HepG2 (cell line): ENCODE measurements around the gene FHDC1. TPM values are rescaled to one million over a fixed set of nuclear protein-coding genes. Genes with fewer than 3 reads are reported as not detected.

ENCODE experiments used
- HNRNPL ChIP-seq: fragments of 200-400 bp; formaldehyde crosslinking; IDR thresholded peaks from 2 replicates; pipeline ENCODE4 v1.6.1; 2017; ENCODE audit warnings: mild to moderate bottlenecking, low read depth, low read length
- KDM1A ChIP-seq: IDR thresholded peaks from 2 replicates; pipeline ENCODE4 v1.6.1; 2016; ENCODE audit warnings: missing compliant biosample characterization
- KDM5B ChIP-seq: sonication (generic); formaldehyde crosslinking; IDR thresholded peaks from 2 replicates; pipeline ENCODE4 v1.4.0; 2020; ENCODE audit warnings: missing genetic modification reagents, mild to moderate bottlenecking, borderline replicate concordance
- NBN ChIP-seq: fragments of 450-650 bp; conservative IDR thresholded peaks from 2 replicates; pipeline ENCODE4 v1.6.1; 2017
- NRL ChIP-seq: sonication (generic); formaldehyde crosslinking; IDR thresholded peaks from 2 replicates; pipeline ENCODE4 v1.5.0; 2020; ENCODE audit warnings: missing genetic modification reagents, mild to moderate bottlenecking, moderate library complexity, borderline replicate concordance
- PRDM10 ChIP-seq: sonication (generic); formaldehyde crosslinking; IDR thresholded peaks from 2 replicates; pipeline ENCODE4 v1.4.0; 2020; ENCODE audit warnings: low read depth, missing genetic modification reagents
- RBM39 ChIP-seq: fragments of 200-400 bp; formaldehyde crosslinking; IDR thresholded peaks from one replicate; pipeline ENCODE4 v1.6.1; 2018; ENCODE audit warnings: antibody characterized with exemption, mild to moderate bottlenecking, low read depth, low read length; ENCODE audit not compliant: poor library complexity, severe bottlenecking
- SMAD3 ChIP-seq: sonication (generic); formaldehyde crosslinking; IDR thresholded peaks from 2 replicates; pipeline ENCODE4 v1.4.0; 2020; ENCODE audit warnings: missing genetic modification reagents
- TRAFD1 ChIP-seq: sonication (generic); formaldehyde crosslinking; IDR thresholded peaks from 2 replicates; pipeline ENCODE4 v1.5.1; 2020; ENCODE audit warnings: missing genetic modification reagents, mild to moderate bottlenecking, borderline replicate concordance
- XBP1 ChIP-seq: sonication (generic); formaldehyde crosslinking; IDR thresholded peaks from 2 replicates; pipeline ENCODE4 v1.5.0; 2020; ENCODE audit warnings: missing genetic modification reagents
- ZFX ChIP-seq: sonication (generic); formaldehyde crosslinking; IDR thresholded peaks from 2 replicates; pipeline ENCODE4 v1.4.0; 2020; ENCODE audit warnings: mild to moderate bottlenecking, low read depth, missing genetic modification reagents, moderate library complexity
- ZIK1 ChIP-seq: sonication (generic); formaldehyde crosslinking; IDR thresholded peaks from 2 replicates; pipeline ENCODE4 v1.5.0; 2020; ENCODE audit warnings: mild to moderate bottlenecking, low read depth, missing genetic modification reagents, borderline replicate concordance
- ZMAT5 ChIP-seq: sonication (generic); formaldehyde crosslinking; IDR thresholded peaks from 2 replicates; pipeline ENCODE4 v1.5.0; 2020; ENCODE audit warnings: mild to moderate bottlenecking, low read depth, missing genetic modification reagents, borderline replicate concordance
- polyA plus RNA-seq, 8 experiments: library from polyadenylated mRNA; depleted of rRNA in 3 of 8; stranded (reverse) in 7 of 8; unstranded in 1 of 8; fragments of >200 nt; fragmentation: Illumina TruSeq in 4 of 8; extraction: Trizol in 4 of 8; gene quantifications; 2 replicates each; pipeline versions ENCODE4 v1.2.1 to v1.2.3, GENCODE V29; 2011 to 2016; ENCODE audit warnings: low read depth in 4 of 8, missing spikeins in 1 of 8, mixed read lengths in 1 of 8; ENCODE audit not compliant: insufficient read depth in 1 of 8
- total RNA-seq, 5 experiments: library from RNA; depleted of rRNA; stranded (reverse); fragments of >200 nt; fragmentation: Illumina TruSeq; extraction: Trizol; gene quantifications; 2 replicates each; pipeline ENCODE4 v1.2.3, GENCODE V29; 2016; ENCODE audit warnings: low read depth in 1 of 5
- TF ChIP-seq, protein P1 (sequence below): IDR thresholded peaks from 2 replicates; pipeline ENCODE4 v1.6.1; 2016; ENCODE audit warnings: low read depth, missing genetic modification reagents, missing compliant biosample characterization
- TF ChIP-seq, protein P2 (sequence below): sonication (generic); formaldehyde crosslinking; IDR thresholded peaks from 2 replicates; pipeline ENCODE4 v1.8.0; 2022; ENCODE audit warnings: low read depth, missing genetic modification reagents

Gene FHDC1
- total and polyA plus RNA-seq, 2 of the 13 experiments (the other 11 are each of a cell fraction or from before 2014, with no cell fraction given): 0.07 to 0.15 TPM

GRCh38 chr4:152936446-152937335 is 568 bp downstream of the FHDC1 start (continued):
- TF ChIP-seq, protein P1, sequence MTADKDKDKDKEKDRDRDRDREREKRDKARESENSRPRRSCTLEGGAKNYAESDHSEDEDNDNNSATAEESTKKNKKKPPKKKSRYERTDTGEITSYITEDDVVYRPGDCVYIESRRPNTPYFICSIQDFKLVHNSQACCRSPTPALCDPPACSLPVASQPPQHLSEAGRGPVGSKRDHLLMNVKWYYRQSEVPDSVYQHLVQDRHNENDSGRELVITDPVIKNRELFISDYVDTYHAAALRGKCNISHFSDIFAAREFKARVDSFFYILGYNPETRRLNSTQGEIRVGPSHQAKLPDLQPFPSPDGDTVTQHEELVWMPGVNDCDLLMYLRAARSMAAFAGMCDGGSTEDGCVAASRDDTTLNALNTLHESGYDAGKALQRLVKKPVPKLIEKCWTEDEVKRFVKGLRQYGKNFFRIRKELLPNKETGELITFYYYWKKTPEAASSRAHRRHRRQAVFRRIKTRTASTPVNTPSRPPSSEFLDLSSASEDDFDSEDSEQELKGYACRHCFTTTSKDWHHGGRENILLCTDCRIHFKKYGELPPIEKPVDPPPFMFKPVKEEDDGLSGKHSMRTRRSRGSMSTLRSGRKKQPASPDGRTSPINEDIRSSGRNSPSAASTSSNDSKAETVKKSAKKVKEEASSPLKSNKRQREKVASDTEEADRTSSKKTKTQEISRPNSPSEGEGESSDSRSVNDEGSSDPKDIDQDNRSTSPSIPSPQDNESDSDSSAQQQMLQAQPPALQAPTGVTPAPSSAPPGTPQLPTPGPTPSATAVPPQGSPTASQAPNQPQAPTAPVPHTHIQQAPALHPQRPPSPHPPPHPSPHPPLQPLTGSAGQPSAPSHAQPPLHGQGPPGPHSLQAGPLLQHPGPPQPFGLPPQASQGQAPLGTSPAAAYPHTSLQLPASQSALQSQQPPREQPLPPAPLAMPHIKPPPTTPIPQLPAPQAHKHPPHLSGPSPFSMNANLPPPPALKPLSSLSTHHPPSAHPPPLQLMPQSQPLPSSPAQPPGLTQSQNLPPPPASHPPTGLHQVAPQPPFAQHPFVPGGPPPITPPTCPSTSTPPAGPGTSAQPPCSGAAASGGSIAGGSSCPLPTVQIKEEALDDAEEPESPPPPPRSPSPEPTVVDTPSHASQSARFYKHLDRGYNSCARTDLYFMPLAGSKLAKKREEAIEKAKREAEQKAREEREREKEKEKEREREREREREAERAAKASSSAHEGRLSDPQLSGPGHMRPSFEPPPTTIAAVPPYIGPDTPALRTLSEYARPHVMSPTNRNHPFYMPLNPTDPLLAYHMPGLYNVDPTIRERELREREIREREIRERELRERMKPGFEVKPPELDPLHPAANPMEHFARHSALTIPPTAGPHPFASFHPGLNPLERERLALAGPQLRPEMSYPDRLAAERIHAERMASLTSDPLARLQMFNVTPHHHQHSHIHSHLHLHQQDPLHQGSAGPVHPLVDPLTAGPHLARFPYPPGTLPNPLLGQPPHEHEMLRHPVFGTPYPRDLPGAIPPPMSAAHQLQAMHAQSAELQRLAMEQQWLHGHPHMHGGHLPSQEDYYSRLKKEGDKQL (CRISPR knock-in tag): no peak
- TF ChIP-seq ZIK1 (CRISPR knock-in tag) (no peak), HNRNPL (no peak), NBN (no peak), XBP1 (CRISPR knock-in tag) (no peak), TRAFD1 (CRISPR knock-in tag) (no peak), SMAD3 (CRISPR knock-in tag) (no peak), KDM1A (CRISPR knock-in tag) (no peak), NRL (CRISPR knock-in tag) (peak; percentile 19; the same call in 1 of the 2 replicates), ZFX (CRISPR knock-in tag) (0 out of 2 replicates have a peak, but pooled peaks have one; percentile 2), PRDM10 (CRISPR knock-in tag) (no peak), RBM39 (no peak), KDM5B (CRISPR knock-in tag) (no peak), ZMAT5 (CRISPR knock-in tag) (no peak)
- TF ChIP-seq, protein P2, sequence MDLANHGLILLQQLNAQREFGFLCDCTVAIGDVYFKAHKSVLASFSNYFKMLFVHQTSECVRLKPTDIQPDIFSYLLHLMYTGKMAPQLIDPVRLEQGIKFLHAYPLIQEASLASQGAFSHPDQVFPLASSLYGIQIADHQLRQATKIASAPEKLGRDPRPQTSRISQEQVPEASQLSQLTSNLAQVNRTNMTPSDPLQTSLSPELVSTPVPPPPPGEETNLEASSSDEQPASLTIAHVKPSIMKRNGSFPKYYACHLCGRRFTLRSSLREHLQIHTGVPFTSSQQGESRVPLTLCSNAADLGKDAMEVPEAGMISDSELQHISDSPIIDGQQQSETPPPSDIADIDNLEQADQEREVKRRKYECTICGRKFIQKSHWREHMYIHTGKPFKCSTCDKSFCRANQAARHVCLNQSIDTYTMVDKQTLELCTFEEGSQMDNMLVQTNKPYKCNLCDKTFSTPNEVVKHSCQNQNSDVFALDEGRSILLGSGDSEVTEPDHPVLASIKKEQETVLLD (CRISPR knock-in tag): no peak
